OCI-LY1 (cell line): Measurements from ENCODE around the gene OARD1.

Source experiments
- H2AFZ ChIP-seq: fragments of 200-600 bp; sonication (generic), shearing (Covaris generic); 2 replicates; pipeline ENCODE4 v1.6.0; 2014; ENCODE audit warnings: antibody characterized with exemption, mild to moderate bottlenecking, low read length
- H3F3A ChIP-seq: fragments of 200-600 bp; sonication (generic), shearing (Covaris generic); 2 replicates; pipeline ENCODE4 v1.6.0; 2014; ENCODE audit warnings: mild to moderate bottlenecking, antibody characterized with exemption, low read length, moderate library complexity; ENCODE audit not compliant: insufficient read depth
- H3K27ac ChIP-seq: fragments of 200-600 bp; sonication (generic); 2 replicates; pipeline ENCODE4 v1.5.1; 2014; ENCODE audit warnings: low read length, mixed run types, mild to moderate bottlenecking, low read depth; ENCODE audit not compliant: poor library complexity, severe bottlenecking
- H3K27me3 ChIP-seq: fragments of 200-600 bp; sonication (generic); 2 replicates; pipeline ENCODE4 v1.6.0; 2014; ENCODE audit warnings: antibody characterized with exemption, mild to moderate bottlenecking, low read length, moderate library complexity; ENCODE audit not compliant: insufficient read depth
- H3K36me3 ChIP-seq: fragments of 200-600 bp; sonication (generic); 2 replicates; pipeline ENCODE4 v1.6.1; 2014; ENCODE audit warnings: mild to moderate bottlenecking, antibody characterized with exemption, low read length, moderate library complexity, mixed read lengths; ENCODE audit not compliant: insufficient read depth
- H3K4me1 ChIP-seq: fragments of 200-600 bp; sonication (generic); 2 replicates; pipeline ENCODE4 v1.5.1; 2014; ENCODE audit warnings: mild to moderate bottlenecking, low read length, moderate library complexity; ENCODE audit not compliant: insufficient read depth, severe bottlenecking
- H3K4me2 ChIP-seq: fragments of 200-600 bp; sonication (generic), shearing (Covaris generic); 2 replicates; pipeline ENCODE4 v1.6.1; 2014; ENCODE audit warnings: low read length
- H3K4me3 ChIP-seq: fragments of 200-600 bp; sonication (generic); 2 replicates; pipeline ENCODE4 v1.5.1; 2014; ENCODE audit warnings: low read length, low read depth, mild to moderate bottlenecking, mixed read lengths; ENCODE audit not compliant: poor library complexity, severe bottlenecking
- H3K79me2 ChIP-seq: fragments of 200-600 bp; shearing (Covaris generic); 2 replicates; pipeline ENCODE4 v1.6.1; 2016; ENCODE audit warnings: mixed run types, low read length, mixed read lengths; ENCODE audit not compliant: insufficient read depth
- H3K9ac ChIP-seq: fragments of 200-600 bp; sonication (generic), shearing (Covaris generic); 2 replicates; pipeline ENCODE4 v1.6.1; 2014; ENCODE audit warnings: mild to moderate bottlenecking, low read length, mixed read lengths
- H3K9me2 ChIP-seq: fragments of 200-600 bp; sonication (generic), shearing (Covaris generic); 2 replicates; pipeline ENCODE4 v1.6.1; 2014; ENCODE audit warnings: low read depth, mild to moderate bottlenecking, low read length, mixed read lengths
- H3K9me3 ChIP-seq: fragments of 200-600 bp; shearing (Covaris generic); 2 replicates; pipeline ENCODE4 v1.6.1; 2014; ENCODE audit warnings: low read length, mixed read lengths
- H4K20me1 ChIP-seq: fragments of 200-600 bp; sonication (generic), shearing (Covaris generic); 2 replicates; pipeline ENCODE4 v1.6.0; 2016; ENCODE audit warnings: mild to moderate bottlenecking, low read length; ENCODE audit not compliant: insufficient read depth
- CTCF ChIP-seq: fragments of 200-600 bp; sonication (generic), shearing (Covaris generic); IDR thresholded peaks from 2 replicates; pipeline ENCODE4 v1.5.1; 2017; ENCODE audit warnings: mild to moderate bottlenecking, antibody characterized with exemption, low read length, moderate library complexity, mixed read lengths
- EZH2 ChIP-seq: fragments of 200-600 bp; sonication (generic), shearing (Covaris generic); IDR thresholded peaks from 2 replicates; pipeline ENCODE4 v1.8.0; 2017; ENCODE audit warnings: borderline replicate concordance, mixed run types, mild to moderate bottlenecking, antibody characterized with exemption, low read length, moderate library complexity, mixed read lengths

The OARD1 gene

DNA sequence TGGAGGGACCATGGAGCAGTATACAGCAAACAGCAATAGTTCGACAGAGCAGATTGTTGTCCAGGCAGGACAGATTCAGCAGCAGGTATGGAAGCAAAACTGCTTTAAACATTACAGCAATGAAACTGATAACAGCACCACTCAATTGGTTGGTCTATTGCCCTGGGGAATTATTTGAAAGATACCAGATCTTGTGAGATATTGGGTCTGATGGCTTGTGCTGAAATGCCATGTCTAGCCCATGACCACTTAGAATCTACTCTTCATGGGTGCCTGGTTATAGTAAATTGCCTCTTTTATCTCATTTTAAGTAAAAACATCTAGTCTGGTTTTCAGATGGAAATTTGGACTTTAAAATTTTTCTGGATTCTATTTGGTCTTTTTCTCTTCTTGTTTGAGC lies 6.9 kb upstream of the OARD1 start:
- Histone ChIP-seq H3K36me3 (peaks cover 60% of the 10 kb centered on the region), H3K4me3 (no peak overlapping the region), H4K20me1 (0 out of 2 replicates have a peak, but pooled peaks cover 5% of the 10 kb centered on the region), H3K27me3 (no peaks in the 10 kb centered on the region), H3K4me2 (no peak overlapping the region), H2AFZ (no peak overlapping the region), H3K27ac (no peak overlapping the region), H3K79me2 (peaks cover 62% of the 10 kb centered on the region), H3K9me3 (no peaks in the 10 kb centered on the region), H3K9me2 (no peaks in the 10 kb centered on the region), H3F3A (no peaks in the 10 kb centered on the region), H3K9ac (no peak overlapping the region), H3K4me1 (peaks cover 63% of the 10 kb centered on the region)
- no peak for TF ChIP-seq EZH2

DNA sequence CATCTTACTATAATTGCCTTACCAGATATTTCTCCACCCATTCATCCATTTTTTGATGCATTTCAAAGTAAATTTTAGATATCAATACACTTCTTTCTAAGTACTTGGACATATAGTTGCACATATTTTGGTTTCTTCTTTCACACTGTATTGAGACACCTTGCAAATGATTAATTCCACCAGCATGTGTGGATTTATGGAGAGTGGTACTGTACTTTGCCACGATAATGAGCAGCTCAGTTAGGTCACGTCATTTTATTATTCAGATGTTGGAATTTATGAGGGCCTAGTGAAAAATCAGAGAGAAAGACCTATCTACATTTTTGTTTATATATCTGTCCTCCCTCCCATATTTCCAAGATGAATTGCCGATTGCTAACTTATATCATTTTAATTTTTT lies 5.9 kb upstream of the OARD1 start:
- peaks cover 50% of the 10 kb centered on the region for H3K36me3 ChIP-seq
- H3F3A ChIP-seq = no peaks in the 10 kb centered on the region
- no peak for TF ChIP-seq EZH2
- 0 out of 2 replicates have a peak, but pooled peaks cover 2% of the 10 kb centered on the region for H4K20me1 ChIP-seq
- H3K4me2 ChIP-seq = no peak overlapping the region
- no peak overlapping the region for H3K4me3 ChIP-seq
- H3K4me1 ChIP-seq = peaks cover 65% of the 10 kb centered on the region
- no peaks in the 10 kb centered on the region for H3K9me3 ChIP-seq
- no peaks in the 10 kb centered on the region for H3K27me3 ChIP-seq
- H3K9ac ChIP-seq = no peak overlapping the region
- H3K9me2 ChIP-seq = no peaks in the 10 kb centered on the region
- no peak overlapping the region for H2AFZ ChIP-seq
- peaks cover 71% of the 10 kb centered on the region for H3K79me2 ChIP-seq
- H3K27ac ChIP-seq = no peak overlapping the region

GRCh38 chr6:41077536-41077935 lies 5.4 kb upstream of the OARD1 start:
- no peak overlapping the region for H3K27ac ChIP-seq
- no peak for TF ChIP-seq EZH2
- no peak for TF ChIP-seq CTCF
- no peak overlapping the region for H3K4me2 ChIP-seq
- H2AFZ ChIP-seq = no peak overlapping the region
- peaks cover 44% of the 10 kb centered on the region for H3K36me3 ChIP-seq
- no peaks in the 10 kb centered on the region for H3K9me3 ChIP-seq
- H3K79me2 ChIP-seq = peaks cover 71% of the 10 kb centered on the region
- no peaks in the 10 kb centered on the region for H3K27me3 ChIP-seq
- no peak overlapping the region for H3K4me3 ChIP-seq
- no peaks in the 10 kb centered on the region for H3K9me2 ChIP-seq
- peaks cover 65% of the 10 kb centered on the region for H3K4me1 ChIP-seq
- H4K20me1 ChIP-seq = 0 out of 2 replicates have a peak, but pooled peaks cover 2% of the 10 kb centered on the region
- no peak overlapping the region for H3K9ac ChIP-seq
- H3F3A ChIP-seq = no peaks in the 10 kb centered on the region

DNA sequence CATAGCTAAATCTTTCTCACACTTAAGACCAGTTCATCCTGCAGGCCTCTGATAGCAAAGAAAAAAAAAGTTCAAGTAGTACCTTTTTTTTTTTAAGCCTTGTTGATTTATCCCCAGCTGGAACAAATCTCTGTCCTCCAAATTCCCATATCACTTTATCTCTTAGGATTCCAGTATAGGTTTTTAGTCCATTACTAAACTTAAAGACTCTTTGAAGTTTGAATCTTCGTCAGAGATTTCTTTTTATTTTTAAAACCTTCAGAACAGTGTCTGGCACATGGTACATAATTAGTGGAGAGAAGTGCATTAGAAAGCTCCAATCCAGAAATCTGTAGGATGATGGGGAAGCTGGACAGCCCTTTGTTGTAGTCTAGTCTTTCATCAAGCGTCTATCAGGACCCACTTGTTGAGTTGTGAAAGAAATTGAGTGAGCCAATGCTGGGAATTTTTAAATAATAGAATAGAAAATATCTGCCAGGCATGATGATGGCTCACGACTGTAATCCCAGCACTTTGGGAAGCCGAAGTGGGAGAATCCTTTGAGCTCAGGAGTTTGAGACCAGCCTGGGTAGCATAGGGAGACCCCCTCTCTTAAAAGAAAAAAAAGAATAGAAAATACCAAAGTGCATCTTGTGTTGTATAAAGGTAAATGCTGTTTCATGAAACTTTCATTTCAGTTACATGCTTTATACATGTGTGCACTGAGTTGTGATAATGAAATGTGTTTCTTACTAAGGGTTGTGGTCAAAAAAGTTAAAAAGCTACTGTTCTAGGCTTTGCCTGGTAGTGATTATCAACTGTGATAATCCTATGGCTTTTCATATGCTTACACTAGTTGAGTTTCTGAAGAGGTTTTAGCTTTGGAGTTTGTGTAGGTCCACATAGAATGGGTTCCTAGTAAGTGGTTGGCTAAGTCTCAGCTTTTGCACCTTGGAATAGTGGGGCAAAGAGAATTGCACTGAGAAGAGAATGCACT lies 3.8 kb upstream of the OARD1 start:
- H3K9me3 ChIP-seq = no peaks in the 10 kb centered on the region
- H3K4me2 ChIP-seq = peak overlapping the region; percentile 90; the same call in 1 of the 2 replicates
- H3F3A ChIP-seq = no peaks in the 10 kb centered on the region
- no peak for TF ChIP-seq CTCF
- no peak for TF ChIP-seq EZH2
- H4K20me1 ChIP-seq = 0 out of 2 replicates have a peak, but pooled peaks cover 2% of the 10 kb centered on the region
- peak overlapping the region; percentile 97 for H3K4me3 ChIP-seq
- no peaks in the 10 kb centered on the region for H3K9me2 ChIP-seq
- peak overlapping the region; percentile 91 for H3K27ac ChIP-seq
- no peak overlapping the region; the same call in 1 of the 2 replicates for H3K9ac ChIP-seq
- no peaks in the 10 kb centered on the region for H3K27me3 ChIP-seq
- H3K4me1 ChIP-seq = peaks cover 71% of the 10 kb centered on the region
- peaks cover 29% of the 10 kb centered on the region for H3K36me3 ChIP-seq
- H2AFZ ChIP-seq = no peak overlapping the region
- H3K79me2 ChIP-seq = peaks cover 71% of the 10 kb centered on the region
